Kidney (tissue), 14 donors: Measurements from ENCODE around the gene GOLGA6B. TPM values are rescaled to one million over a fixed set of nuclear protein-coding genes. Genes with fewer than 3 reads are reported as not detected.
"Not testable (repeated sequence)": the region's sequence is repeated elsewhere in the genome, so short reads cannot be mapped to it uniquely, and the experiment has no call there.

ENCODE experiments used
- DNase-seq, 5 donors: peaks; one replicate each; pipeline ENCODE4 v3.0.0-alpha.2; 2013 to 2020
- FAIRE-seq: peaks from 2 replicates; lab custom pipeline; 2012; peaks lifted over from hg19 to GRCh38; lab: Jason Lieb, UNC
- H3K27ac ChIP-seq, 2 donors: one replicate each; pipeline ENCODE4 v1.7.0; 2013; ENCODE audit warnings: low read depth in 2 of 2, low read length in 2 of 2, inconsistent platforms in 1 of 2
- H3K27me3 ChIP-seq: one replicate; pipeline ENCODE4 v1.7.1; 2013; ENCODE audit warnings: low read length, inconsistent platforms; ENCODE audit not compliant: control insufficient read depth, insufficient read depth
- H3K36me3 ChIP-seq, 3 donors: one replicate each; pipeline versions ENCODE4 v1.7.0 to v1.7.1; 2013; ENCODE audit warnings: low read length in 3 of 3, control low read depth in 1 of 3, inconsistent platforms in 1 of 3; ENCODE audit not compliant: insufficient read depth in 3 of 3, control insufficient read depth in 2 of 3
- H3K4me1 ChIP-seq, 3 donors: one replicate each; pipeline versions ENCODE4 v1.7.0 to v1.7.1; 2013; ENCODE audit warnings: low read length in 3 of 3, inconsistent platforms in 1 of 3, low read depth in 1 of 3; ENCODE audit not compliant: control insufficient read depth in 2 of 3, insufficient read depth in 2 of 3
- H3K4me3 ChIP-seq, 3 donors: one replicate each; pipeline versions ENCODE4 v1.7.0 to v1.8.1; 2013; ENCODE audit warnings: low read length in 3 of 3, control low read depth in 1 of 3, inconsistent platforms in 1 of 3
- H3K9ac ChIP-seq, 3 donors: one replicate each; pipeline versions ENCODE4 v1.7.0 to v1.7.1; 2013; ENCODE audit warnings: low read length in 3 of 3, control low read depth in 1 of 3, inconsistent platforms in 1 of 3
- H3K9me3 ChIP-seq, 3 donors: one replicate each; pipeline versions ENCODE4 v1.7.0 to v1.7.1; 2013; ENCODE audit warnings: low read length in 3 of 3, control low read depth in 1 of 3, inconsistent platforms in 1 of 3; ENCODE audit not compliant: control insufficient read depth in 2 of 3, insufficient read depth in 1 of 3
- CTCF ChIP-seq: IDR thresholded peaks from 3 replicates; pipeline ENCODE4 v1.5.1; 2012; ENCODE audit warnings: mild to moderate bottlenecking, moderate library complexity, borderline replicate concordance; ENCODE audit not compliant: insufficient read depth; ENCODE audit errors: extremely low read depth
- intact Hi-C: fragments of 100-400 bp; cut with DNase I; formaldehyde crosslinking; loops from one replicate; pipeline ENCODE4 v1.11.1; 2022
- polyA plus RNA-seq: library from polyadenylated mRNA; stranded (reverse); fragments of 350-450 nt; fragmentation: Illumina TruSeq; extraction: RNeasy Lipid Tissue Mini Kit (QIAGEN cat#74804); gene quantifications from one replicate; pipeline ENCODE4 v1.2.3, GENCODE V29; 2014; ENCODE audit warnings: low read depth, low replicate concordance; ENCODE audit not compliant: insufficient read depth
- total RNA-seq: library from RNA; stranded (reverse); fragmentation: NEBNext Ultra II Directional; extraction: Animal tissue kit (Norgen Biotek cat#: 25700); gene quantifications from one replicate; pipeline ENCODE4 v1.2.1, GENCODE V29; 2021
- donor health status: control.
- donor health status: control.
- donor health status: control.
- donor health status: control.
- donor health status: control.
- donor health status: DM: yes; HTN: yes; CAD: no.
- donor health status: Normal renal cell carcinoma (clear cell type).

GOLGA6B gene
- total and polyA plus RNA-seq, 2 donors from 2014 or later = not detected

DNA sequence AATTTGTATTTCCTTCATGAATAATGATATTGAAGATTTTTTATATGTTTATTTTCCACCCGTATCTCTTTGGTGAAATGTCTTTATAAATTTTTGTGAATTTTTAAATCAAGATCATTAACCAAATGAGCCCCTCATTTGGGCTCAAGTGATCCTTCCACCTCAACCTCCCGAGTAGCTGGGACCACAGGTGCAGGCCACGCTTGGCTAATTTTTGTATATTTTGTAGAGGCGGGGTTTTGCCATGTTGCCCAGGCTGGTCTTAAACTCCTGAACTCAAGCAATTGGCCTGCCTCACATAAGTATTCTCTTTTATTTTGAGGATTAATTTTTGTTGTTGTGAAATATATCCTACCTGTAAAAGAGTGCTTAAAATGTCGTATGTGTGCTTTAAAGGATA is 36.4 kb downstream of the GOLGA6B start:
- intact Hi-C loops = no loop called here
- no peak overlapping the region for H3K4me3 ChIP-seq
- no peak for FAIRE-seq
- no peaks in the 10 kb centered on the region for H3K36me3 ChIP-seq
- no peak for DNase-seq
- no peak overlapping the region for H3K27ac ChIP-seq
- TF ChIP-seq CTCF = no peak
- H3K27me3 ChIP-seq = no peaks in the 10 kb centered on the region
- no peak overlapping the region for H3K9ac ChIP-seq
- H3K4me1 ChIP-seq = no peaks in the 10 kb centered on the region
- H3K9me3 ChIP-seq = no peaks in the 10 kb centered on the region

GRCh38 chr15:72698938-72699337 is 44.4 kb downstream of the GOLGA6B start:
- intact Hi-C loops = no loop called here
- Histone ChIP-seq H3K27me3 (no peaks in the 10 kb centered on the region), H3K27ac (no peak overlapping the region), H3K4me1 (no peaks in the 10 kb centered on the region), H3K36me3 (no peaks in the 10 kb centered on the region), H3K9me3 (no peaks in the 10 kb centered on the region), H3K9ac (no peak overlapping the region), H3K4me3 (no peak overlapping the region)
- no peak for FAIRE-seq
- TF ChIP-seq CTCF = no peak
- DNase-seq = no peak

DNA sequence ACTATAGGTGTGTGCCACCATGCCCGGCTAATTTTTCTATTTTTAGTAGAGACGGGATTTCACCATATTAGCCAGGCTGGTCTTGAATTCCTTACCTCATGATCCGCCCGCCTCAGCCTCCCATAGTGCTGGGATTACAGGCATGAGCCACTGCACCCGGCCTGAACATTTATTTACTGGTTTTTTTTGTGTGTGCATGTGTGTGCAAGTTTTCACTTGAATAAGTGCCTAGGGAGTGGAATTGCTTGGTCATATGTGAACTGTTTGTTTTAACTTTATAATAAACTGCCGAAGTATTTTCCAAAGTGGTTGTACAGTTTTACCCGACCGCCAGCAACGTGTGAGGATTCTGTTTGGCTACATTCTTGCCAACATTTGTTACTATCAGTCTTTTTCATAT is 45.6 kb downstream of the GOLGA6B start:
- no peak overlapping the region for H3K27ac ChIP-seq
- H3K4me1 ChIP-seq = no peaks in the 10 kb centered on the region
- H3K9ac ChIP-seq = no peak overlapping the region
- TF ChIP-seq CTCF = no peak
- no peaks in the 10 kb centered on the region for H3K9me3 ChIP-seq
- intact Hi-C loops = no loop called here
- no peak for DNase-seq
- H3K36me3 ChIP-seq = no peaks in the 10 kb centered on the region
- H3K4me3 ChIP-seq = no peak overlapping the region
- no peaks in the 10 kb centered on the region for H3K27me3 ChIP-seq
- FAIRE-seq = no peak

- no peak for TF ChIP-seq CTCF
- no peak overlapping the region for H3K27ac ChIP-seq
- no peak overlapping the region for H3K4me3 ChIP-seq
- DNase-seq (no peak), FAIRE-seq (no peak)
- H3K9me3 ChIP-seq = no peaks in the 10 kb centered on the region
- H3K36me3 ChIP-seq = peaks cover 0 to 3% (median 0%) of the 10 kb centered on the region in 3 donors
- H3K9ac ChIP-seq = no peak overlapping the region
- intact Hi-C loops = no loop called here
- H3K4me1 ChIP-seq = no peaks in the 10 kb centered on the region
- H3K27me3 ChIP-seq = no peaks in the 10 kb centered on the region
Measured at GRCh38 chr15:72706266-72706665, 51.8 kb downstream of the GOLGA6B start.

- FAIRE-seq, H3K4me1 ChIP-seq, H3K9me3 ChIP-seq, H3K9ac ChIP-seq, H3K27ac ChIP-seq, H3K4me3 ChIP-seq, H3K27me3 ChIP-seq, DNase-seq, intact Hi-C loops: not testable (repeated sequence)
- H3K36me3 ChIP-seq = peaks cover 0 to 14% (median 6%) of the 10 kb centered on the region in 3 donors
Measured at GRCh38 chr15:72708551-72709303, 54.2 kb downstream of the GOLGA6B start.
